ENCODE results near the gene CDH13. TPM values are rescaled to one million over a fixed set of nuclear protein-coding genes. Genes with fewer than 3 reads are reported as not detected.

Gene CDH13
- total RNA-seq, 4 donors from 2014 or later = 6.4 to 19.7 (median 11.7) TPM

- TF ChIP-seq, protein P1, sequence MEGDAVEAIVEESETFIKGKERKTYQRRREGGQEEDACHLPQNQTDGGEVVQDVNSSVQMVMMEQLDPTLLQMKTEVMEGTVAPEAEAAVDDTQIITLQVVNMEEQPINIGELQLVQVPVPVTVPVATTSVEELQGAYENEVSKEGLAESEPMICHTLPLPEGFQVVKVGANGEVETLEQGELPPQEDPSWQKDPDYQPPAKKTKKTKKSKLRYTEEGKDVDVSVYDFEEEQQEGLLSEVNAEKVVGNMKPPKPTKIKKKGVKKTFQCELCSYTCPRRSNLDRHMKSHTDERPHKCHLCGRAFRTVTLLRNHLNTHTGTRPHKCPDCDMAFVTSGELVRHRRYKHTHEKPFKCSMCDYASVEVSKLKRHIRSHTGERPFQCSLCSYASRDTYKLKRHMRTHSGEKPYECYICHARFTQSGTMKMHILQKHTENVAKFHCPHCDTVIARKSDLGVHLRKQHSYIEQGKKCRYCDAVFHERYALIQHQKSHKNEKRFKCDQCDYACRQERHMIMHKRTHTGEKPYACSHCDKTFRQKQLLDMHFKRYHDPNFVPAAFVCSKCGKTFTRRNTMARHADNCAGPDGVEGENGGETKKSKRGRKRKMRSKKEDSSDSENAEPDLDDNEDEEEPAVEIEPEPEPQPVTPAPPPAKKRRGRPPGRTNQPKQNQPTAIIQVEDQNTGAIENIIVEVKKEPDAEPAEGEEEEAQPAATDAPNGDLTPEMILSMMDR (IDR thresholded peaks at IDR 0.05; ENCODE audit: low read depth) = no peak
These were observed 1220.8 kb downstream of the CDH13 start for GRCh38 chr16:83847371-83848225.

- TF ChIP-seq, protein P1 (IDR thresholded peaks at IDR 0.05; ENCODE audit: low read depth) = no peak
These were observed 1222.7 kb downstream of the CDH13 start for GRCh38 chr16:83849421-83849820.

Small RNAs within 50 kb of the gene (small RNA-seq; reads per million reads assigned to genes)
- gene AC099506.2 = not detected
- not detected for gene MIR3182
- not detected for gene MIR8058
